ENCODE results near the gene FAM107B.
"Not testable (repeated sequence)": the region's sequence is repeated elsewhere in the genome, so short reads cannot be mapped to it uniquely, and the experiment has no call there.

The FAM107B gene

GRCh38 chr10:14601872-14602725 is 172.6 kb downstream of the FAM107B start:
- DNase-seq (ENCODE audit: low read depth in 2 of 2): no peak

- no peak for DNase-seq (ENCODE audit: low read depth in 2 of 2)
Observed at GRCh38 chr10:14601326-14601725, 173.4 kb downstream of the FAM107B start.

DNA sequence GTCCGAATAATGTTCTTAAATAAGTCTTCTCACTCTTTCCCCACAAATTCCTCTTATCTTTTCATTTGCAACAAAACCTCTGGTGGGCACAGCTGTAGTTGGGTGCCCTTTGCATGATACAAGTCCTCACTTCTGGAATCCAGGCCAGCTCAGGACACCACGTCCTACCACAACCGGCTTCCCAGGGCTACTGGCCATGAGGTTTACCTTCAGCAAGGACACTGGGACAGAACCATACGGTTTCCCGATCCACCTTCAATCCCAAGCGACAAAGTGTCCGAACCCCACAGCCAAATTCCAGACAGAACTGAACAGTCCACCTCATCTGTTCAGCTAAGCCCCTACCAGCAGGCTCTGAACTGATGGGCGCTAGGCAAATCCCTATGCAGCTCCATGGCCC is 174.6 kb downstream of the FAM107B start:
- DNase-seq (ENCODE audit: low read depth in 2 of 2): no peak

DNA sequence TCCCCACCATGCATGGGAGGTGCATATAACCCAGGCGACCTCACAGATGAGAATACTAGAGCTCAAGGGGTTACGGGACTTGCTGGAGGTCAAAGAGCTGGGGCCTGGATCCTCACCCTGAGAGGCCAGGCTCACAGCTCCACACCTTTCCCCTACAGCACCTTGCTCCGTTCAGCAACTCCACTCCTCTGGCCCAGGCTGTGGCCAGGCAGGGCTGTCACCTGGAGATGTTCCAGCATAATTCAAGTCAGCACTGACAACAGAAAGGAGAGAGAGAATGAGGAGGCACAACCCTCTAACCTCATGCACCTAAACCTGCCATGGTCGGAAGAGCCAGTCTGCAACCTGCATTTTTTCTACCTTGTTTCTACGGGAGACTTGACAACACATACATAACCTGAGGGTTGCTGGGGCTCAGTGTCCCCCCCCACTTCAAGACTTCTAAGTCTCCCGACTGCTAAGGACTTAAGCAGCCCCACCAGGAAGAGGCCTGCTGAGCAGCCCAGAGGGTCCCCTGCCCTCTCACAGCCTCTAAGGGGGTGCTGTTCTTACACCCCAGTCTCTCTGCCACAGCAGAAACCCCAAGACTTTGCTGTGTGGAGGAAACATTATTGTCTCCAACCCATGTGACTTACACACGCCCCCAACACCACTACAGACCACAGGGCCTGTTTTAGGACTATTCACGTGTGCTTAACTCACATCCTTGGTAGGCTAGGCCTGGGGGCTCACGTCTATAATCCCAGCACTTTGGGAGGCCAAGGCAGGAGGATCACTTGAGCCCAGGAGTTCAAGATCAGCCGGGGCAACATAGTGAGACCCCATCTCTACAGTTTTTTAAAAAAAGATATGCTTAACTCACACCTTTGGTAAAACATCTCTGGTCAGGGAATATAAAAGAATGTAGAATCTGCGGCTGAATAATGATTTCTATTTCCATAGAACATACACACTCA is 175.6 kb downstream of the FAM107B start:
- DNase-seq (ENCODE audit: low read depth in 2 of 2): no peak

DNA sequence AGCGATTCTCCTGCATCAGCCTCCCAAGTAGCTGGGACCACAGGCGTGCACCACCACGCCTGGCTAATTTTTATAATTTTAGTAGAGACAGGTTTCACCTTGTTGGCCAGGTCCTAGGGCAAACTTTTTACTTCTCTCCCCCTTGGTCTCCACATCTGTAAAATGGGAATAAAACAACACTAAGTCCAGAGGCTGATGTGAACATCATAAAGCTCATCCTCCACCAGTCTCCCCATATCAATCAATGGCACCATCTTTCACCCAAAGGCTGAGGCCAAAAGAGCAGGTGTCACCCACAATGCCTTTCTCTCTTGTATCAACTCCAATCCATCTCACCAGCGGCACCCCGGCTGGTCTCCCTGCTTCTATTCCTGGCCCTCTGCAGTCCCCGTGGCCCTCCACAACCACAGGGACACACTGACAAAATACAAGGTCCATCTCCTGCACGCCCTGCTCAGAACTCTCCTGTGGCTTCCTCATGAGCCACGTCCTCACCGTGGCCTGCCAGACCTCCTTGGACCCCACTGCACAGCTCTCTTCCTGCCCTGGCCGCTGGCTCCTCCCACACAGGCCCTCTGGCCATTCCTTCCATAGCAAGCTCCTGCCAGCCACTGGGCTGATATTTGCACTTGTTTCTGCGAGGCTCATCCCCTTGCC is 179.0 kb downstream of the FAM107B start:
- no peak for DNase-seq (ENCODE audit: low read depth in 2 of 2)

DNA sequence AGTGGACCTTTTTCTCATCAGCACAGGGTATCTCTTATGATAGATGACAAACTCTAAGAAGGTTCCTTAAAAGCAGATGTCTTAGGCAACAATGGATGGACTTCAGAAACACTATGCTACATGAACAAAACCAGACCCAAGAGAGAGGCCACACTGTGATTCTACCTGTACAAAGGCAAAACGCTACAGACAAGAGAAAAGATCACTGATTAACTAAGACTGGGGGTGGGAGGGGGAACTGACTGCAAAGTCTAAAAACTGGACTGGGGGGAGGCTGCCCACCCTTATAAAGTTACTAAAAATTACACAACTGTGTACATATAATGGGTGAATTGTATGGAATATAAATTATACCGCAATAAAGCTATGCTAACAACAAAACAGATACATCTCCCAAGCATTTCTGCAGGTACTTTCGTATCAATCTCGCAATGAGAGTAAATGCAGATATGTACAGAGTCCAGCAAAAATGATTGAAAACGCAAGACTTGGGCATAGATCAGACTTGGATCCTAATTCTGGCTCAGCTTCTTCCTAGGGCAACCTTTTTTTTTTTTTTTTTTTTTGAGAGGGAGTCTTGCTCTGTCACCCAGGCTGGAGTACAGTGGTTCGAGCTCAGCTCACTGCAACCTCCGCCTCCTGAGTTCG is 179.7 kb downstream of the FAM107B start:
- no peak for DNase-seq (ENCODE audit: low read depth in 2 of 2)

DNA sequence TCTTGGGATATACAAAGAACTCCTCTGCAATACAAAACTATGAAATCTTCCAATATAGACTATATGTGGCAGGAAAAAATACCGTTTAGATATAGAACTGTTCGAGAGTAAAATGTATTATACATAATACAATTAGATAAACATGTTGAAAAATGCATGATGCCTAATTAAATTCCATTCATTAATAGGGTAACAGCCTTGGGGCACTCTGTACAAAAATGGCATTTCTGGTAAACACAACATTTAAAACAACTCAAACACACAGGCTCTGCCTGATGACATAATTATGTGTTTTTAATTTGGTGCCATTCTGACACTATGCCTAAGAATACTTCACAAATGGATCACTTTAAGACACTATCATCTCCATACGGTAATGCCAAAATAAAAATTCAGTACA is 180.9 kb downstream of the FAM107B start:
- no peak for DNase-seq (ENCODE audit: low read depth in 2 of 2)

- DNase-seq (ENCODE audit: low read depth in 2 of 2): no peak
Observed at GRCh38 chr10:14592566-14592965, 182.1 kb downstream of the FAM107B start.

- no peak for DNase-seq (ENCODE audit: low read depth in 2 of 2)
Observed at GRCh38 chr10:14592026-14592425, 182.7 kb downstream of the FAM107B start.

- not testable (repeated sequence) for DNase-seq (ENCODE audit: low read depth in 2 of 2)
Observed at GRCh38 chr10:14588938-14589294, 185.8 kb downstream of the FAM107B start.

GRCh38 chr10:14588084-14588937 is 186.4 kb downstream of the FAM107B start:
- DNase-seq (ENCODE audit: low read depth in 2 of 2): no peak

GRCh38 chr10:14587540-14588083 is 187.1 kb downstream of the FAM107B start:
- DNase-seq (ENCODE audit: low read depth in 2 of 2): no peak

DNA sequence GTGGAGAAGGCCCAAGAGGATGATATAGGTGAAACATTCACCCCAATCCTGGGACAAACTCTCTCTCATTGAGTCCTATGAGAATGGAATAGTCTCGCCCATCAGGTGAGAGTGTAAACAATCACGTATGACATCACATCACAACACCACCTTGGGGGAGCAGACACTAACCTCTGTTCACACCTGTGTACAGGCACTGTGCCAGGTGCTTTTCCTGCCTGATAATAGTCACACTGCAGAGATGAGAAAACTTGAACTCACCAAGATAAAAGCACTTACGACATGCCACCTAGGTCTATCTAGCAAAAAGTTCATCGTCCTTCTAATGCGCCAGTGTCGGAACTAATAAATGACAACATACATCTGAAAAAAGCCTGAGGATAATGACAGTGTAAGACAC is 187.8 kb downstream of the FAM107B start:
- no peak for DNase-seq (ENCODE audit: low read depth in 2 of 2)

GRCh38 chr10:14585287-14586193 is 189.2 kb downstream of the FAM107B start:
- DNase-seq (ENCODE audit: low read depth in 2 of 2): no peak

- no peak for DNase-seq (ENCODE audit: low read depth in 2 of 2)
Observed at GRCh38 chr10:14584661-14585060, 190.0 kb downstream of the FAM107B start.

GRCh38 chr10:14583967-14584366 is 190.7 kb downstream of the FAM107B start:
- DNase-seq (ENCODE audit: low read depth in 2 of 2): no peak

GRCh38 chr10:14583252-14583651 is 191.4 kb downstream of the FAM107B start:
- peak; percentile 46 to 61 for DNase-seq (ENCODE audit: low read depth in 2 of 2)

DNA sequence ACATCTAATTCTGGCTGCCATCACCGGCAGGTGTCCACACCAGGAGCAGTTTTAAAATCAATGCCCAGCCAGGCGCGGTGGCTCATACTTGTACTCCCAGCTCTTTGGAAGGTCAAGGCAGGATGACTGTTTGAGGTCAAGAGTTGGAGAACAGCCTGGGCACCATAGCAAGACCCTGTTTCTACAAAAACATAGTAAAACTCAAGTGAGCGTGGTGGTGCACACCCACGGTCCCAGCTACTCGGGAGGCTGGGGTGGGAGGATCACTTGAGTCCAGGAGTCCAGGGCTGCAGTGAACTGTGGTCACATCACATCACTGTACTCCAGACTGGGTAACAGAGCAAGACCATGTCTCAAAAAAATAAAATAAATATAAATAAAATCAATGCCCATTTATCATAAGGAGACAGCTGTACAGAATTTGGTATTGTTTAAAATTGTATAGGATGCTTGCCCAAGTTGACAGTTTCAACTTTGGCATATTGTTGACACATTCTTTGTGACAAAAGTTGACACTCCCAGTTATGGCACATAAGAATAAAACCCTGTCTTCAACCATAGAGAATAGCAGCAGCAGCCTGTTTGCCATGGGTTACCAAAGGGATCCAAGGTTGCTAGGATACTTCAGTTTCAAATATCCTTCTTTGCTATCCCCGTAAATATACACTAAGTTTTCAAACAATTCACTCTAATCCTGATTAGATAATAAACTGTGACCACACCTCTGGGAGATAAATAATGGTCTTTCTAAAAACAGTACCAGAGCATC is 193.0 kb downstream of the FAM107B start:
- DNase-seq (ENCODE audit: low read depth in 2 of 2): no peak

Data from stimulated activated CD4-positive, alpha-beta T cell treated with anti-CD3 and anti-CD28 coated beads, Interleukin-1b, Interleukin-23, amount 100 ng/mL, for 1 hour (primary cell).